ENCODE data around the gene ZNF236.

The ZNF236 gene

DNA sequence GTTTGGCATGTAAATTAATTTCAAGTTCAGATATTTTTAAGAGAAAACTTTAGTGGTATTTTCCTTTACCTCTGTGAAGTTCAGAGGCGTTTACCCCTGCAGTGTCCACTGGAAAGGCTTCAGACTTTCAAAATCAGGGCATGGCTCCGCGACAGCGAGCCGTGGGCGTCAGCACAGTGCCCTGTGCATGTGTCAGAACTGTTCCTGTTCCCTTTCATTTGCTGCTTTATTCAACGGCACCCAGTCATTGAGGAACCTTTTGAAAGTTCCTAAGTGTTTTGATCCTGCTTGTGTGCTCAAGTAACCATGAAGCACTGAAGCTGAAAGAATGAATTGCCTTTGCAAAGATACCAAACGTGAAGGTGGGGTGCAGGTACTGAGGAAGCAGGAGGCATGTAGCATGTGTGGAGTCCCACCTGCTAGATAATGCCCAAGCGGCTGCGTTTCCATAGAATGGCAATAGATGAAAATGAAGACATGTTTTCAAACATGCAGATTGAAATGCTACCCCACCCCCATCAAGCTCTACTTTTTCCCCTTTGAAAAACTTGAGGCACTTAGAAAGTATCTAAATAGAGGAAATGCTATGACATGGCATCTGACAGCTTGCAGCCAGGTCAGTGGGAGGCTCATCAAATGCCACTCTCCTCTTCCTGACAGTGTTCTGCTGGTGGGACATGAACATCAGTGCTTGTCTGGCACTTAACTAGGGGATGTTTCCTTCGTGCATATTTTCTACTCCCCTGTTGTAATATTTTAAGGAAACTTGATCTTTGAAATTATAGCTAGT, 148.6 kb downstream of the ZNF236 start:
- Mint-ChIP-seq H3K4me3 (no peak overlapping the region), H3K4me1 (peaks cover 8% of the 10 kb centered on the region), H3K36me3 (ENCODE audit: low read depth) (peaks cover 3% of the 10 kb centered on the region), H3K27me3 (no peaks in the 10 kb centered on the region), H3K9me3 (no peaks in the 10 kb centered on the region), H3K27ac (no peak overlapping the region)
- DNase-seq (no peak), ATAC-seq (no peak)

DNA sequence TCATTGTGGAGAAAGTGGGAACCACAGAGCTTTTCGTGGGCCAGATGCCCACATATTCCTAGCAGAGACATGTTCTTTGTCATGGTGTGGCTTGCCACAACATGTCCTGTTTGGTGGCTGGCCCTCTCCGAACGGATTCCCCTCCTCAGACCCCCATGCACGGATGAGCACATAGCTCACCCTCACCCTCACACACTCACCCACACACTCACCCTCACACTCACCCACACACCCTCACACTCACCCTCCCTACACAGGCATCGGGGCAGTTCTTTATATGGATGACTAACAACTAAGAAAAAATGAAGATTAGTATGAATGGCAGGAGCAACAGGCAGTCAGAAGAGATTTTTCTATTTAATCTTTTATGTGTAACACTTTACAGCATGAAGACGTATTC, 149.9 kb downstream of the ZNF236 start:
- no peak overlapping the region for H3K4me3 Mint-ChIP-seq
- H3K27ac Mint-ChIP-seq, result no peak overlapping the region
- no peaks in the 10 kb centered on the region for H3K27me3 Mint-ChIP-seq
- H3K36me3 Mint-ChIP-seq (ENCODE audit: low read depth), result peaks cover 3% of the 10 kb centered on the region
- H3K4me1 Mint-ChIP-seq, result peaks cover 11% of the 10 kb centered on the region
- no peak for DNase-seq
- H3K9me3 Mint-ChIP-seq, result no peaks in the 10 kb centered on the region
- no peak for ATAC-seq

DNA sequence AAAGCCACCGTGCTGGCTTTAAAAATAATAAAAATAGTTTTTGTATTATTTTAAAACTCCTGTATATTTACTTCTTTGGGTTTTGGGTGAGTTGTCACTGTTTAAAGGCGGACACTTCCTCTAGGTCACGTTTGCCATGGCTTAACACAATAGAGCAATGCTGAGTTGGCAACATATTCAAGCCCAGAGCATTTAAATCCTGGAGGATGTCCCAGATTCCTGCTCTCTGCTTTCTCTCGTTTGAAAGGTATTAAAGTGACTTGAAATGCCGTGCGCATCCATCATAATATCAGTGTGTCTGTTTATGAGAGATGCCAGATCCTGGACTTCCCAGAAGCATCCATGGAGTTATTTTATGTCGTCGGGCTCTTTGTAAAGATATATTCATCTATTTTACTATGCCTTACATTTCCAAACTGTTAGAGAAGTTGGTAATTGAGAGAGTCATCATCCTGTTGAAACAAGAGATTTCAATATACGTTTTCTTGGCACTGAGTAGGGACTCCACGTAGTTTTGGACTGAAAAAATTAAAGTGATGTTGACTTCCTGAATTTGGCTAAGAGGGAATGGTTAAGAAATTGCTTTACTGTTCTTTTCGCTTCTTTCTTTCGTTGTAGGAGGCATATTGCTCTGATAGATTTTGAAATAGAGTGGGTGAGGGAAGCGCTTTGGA, 150.6 kb downstream of the ZNF236 start:
- no peaks in the 10 kb centered on the region for H3K27me3 Mint-ChIP-seq
- DNase-seq, result no peak
- no peak overlapping the region for H3K4me3 Mint-ChIP-seq
- H3K36me3 Mint-ChIP-seq (ENCODE audit: low read depth), result peaks cover 3% of the 10 kb centered on the region
- no peaks in the 10 kb centered on the region for H3K9me3 Mint-ChIP-seq
- no peak for ATAC-seq
- H3K4me1 Mint-ChIP-seq, result peaks cover 11% of the 10 kb centered on the region
- no peak overlapping the region for H3K27ac Mint-ChIP-seq

DNA sequence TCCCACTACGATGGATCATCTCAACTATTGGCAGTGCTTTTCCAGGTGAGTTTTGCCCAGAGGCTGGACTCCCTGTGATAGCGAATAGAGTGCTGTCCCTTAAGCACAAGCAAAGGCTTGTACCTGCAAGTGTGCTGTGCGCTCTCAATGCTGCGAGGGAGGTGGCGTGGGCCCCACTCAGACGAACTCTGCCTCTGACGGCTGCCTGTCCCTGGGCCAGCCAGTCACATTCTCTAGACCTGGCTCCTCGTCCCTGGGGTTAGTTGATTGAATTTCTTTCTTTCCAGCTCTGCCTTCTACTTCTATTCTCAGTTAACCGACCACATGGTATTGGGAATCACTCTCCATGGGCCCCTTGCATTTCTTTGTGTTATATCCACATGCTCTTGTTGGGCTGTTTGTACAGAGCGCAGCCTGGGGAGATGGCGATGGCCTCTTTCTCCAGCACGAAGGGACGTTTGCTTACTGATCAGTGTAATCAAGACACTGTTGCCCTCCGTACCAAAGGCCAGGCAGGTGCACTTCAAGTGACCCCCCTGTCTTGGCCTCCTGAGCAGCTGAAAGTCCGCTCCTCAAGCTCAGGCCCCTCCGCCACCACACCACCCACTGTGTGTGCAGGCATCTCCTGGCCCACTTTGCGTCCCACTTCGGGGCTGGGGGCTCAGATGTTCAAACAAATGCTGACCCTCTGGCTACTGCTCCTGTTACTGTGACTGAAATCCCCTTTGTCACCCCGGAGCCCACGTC, 151.3 kb downstream of the ZNF236 start:
- ATAC-seq (no peak), DNase-seq (no peak)
- peaks cover 3% of the 10 kb centered on the region for H3K36me3 Mint-ChIP-seq (ENCODE audit: low read depth)
- H3K27ac Mint-ChIP-seq, result no peak overlapping the region
- no peaks in the 10 kb centered on the region for H3K9me3 Mint-ChIP-seq
- no peak overlapping the region for H3K4me3 Mint-ChIP-seq
- H3K4me1 Mint-ChIP-seq, result peaks cover 11% of the 10 kb centered on the region
- H3K27me3 Mint-ChIP-seq, result no peaks in the 10 kb centered on the region

DNA sequence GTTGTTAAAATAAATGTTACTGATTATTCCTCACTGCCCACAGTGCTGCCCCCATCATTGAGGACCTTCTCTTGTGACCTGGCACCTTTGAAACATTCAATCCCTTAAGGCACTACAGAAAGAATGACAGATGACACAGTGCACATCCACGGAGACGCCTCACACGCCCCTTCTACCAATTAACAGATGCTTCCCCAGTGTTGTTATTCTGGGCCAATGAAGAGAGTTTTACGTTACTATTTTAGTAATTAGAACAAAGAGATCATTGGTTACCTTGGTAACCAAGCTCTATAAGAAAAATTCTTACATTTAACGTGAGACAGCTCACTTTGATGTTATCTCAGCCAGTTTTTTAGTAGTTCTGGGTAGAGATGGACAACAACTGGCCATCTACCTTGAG, 152.0 kb downstream of the ZNF236 start:
- Mint-ChIP-seq H3K9me3 (no peaks in the 10 kb centered on the region), H3K27me3 (no peaks in the 10 kb centered on the region), H3K4me3 (no peak overlapping the region), H3K36me3 (ENCODE audit: low read depth) (no peaks in the 10 kb centered on the region), H3K4me1 (peaks cover 11% of the 10 kb centered on the region), H3K27ac (no peak overlapping the region)
- DNase-seq, result no peak
- no peak for ATAC-seq

DNA sequence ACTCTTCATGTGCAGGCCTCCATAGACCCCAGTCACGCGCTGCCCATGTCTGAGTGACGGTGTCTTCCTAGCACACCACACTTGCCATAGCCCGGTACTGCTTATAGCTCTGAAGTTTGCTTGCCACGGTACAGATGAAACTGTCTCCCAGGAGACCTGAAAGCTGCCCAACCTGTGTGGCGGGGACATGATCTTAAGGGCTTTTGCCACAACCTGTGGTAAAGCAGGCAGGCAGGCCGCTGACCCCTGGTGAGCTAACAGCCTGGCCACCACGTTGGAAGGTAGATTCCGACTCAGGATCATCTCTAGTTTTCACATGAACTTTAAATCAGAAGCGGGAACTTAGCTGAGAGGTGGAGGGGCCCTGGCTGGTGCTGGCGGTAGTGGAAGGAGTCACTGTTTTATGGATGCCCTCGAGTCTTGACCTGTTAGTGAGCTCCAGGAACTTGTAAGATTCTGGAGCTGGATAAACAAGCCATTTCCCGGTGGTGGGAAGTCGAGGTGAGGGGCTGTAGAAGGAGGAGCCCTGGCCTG, 153.3 kb downstream of the ZNF236 start:
- ATAC-seq, result no peak
- H3K4me3 Mint-ChIP-seq, result no peak overlapping the region

DNA sequence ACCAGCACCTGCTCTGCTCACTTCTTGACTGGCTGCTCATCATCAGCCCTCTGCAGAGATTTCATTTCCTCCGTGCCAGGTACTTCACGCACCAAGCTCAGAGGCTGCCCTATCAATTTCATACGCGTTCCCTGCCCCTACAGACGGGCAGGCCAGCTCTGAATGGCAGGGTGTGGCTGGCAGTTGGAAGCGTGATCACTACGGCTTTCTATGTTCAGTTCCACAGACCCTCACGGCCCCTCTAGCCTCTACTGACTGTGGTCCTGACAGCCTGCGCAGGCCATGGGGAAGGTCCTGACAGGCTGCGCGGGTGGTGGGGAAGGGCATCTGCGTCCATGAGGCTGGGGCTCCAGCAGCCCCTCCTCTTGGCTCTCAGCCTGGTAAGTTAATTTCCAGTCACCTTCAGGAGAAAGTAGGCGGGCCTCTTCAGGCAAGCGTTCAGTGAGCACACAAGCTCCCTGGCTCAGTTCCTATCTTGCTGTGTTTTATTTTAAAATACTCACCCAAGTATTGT, 154.8 kb downstream of the ZNF236 start:
- DNase-seq (no peak), ATAC-seq (no peak)
- Mint-ChIP-seq H3K9me3 (no peaks in the 10 kb centered on the region), H3K4me3 (no peak overlapping the region), H3K27me3 (no peaks in the 10 kb centered on the region), H3K36me3 (ENCODE audit: low read depth) (no peaks in the 10 kb centered on the region), H3K4me1 (peaks cover 2% of the 10 kb centered on the region), H3K27ac (no peak overlapping the region)

More for the DNA sequence above, 153.3 kb downstream of the ZNF236 start:
- Mint-ChIP-seq H3K4me1 (peaks cover 11% of the 10 kb centered on the region), H3K9me3 (no peaks in the 10 kb centered on the region), H3K27me3 (no peaks in the 10 kb centered on the region), H3K27ac (no peak overlapping the region), H3K36me3 (ENCODE audit: low read depth) (no peaks in the 10 kb centered on the region)
- no peak for DNase-seq

DNA sequence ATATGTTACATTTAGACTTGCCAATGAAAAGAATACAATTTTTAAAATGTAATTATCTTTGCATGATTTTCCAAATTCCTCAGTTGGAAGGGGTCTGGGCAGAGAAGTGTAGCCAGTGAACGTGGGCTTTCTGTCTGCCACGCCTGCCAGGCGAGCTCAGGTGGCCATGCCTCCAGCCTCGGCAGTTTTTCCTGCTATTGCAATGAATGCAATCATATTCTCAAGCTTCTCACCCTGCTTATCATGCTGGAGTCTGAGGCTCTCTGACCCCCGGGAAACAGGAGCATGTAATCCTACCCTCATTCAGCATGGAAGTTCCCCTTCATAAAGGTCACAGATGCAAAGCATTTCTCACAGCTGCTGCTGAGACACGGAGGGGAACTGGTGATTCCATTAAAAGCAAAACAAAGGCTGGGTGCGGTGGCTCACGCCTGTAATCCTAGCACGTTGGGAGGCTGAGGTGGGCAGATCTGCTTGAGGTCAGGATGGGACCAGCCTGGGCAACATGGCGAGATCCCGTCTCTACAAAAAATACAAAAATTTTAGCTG, 155.4 kb downstream of the ZNF236 start:
- Mint-ChIP-seq H3K4me1 (peaks cover 2% of the 10 kb centered on the region), H3K4me3 (no peak overlapping the region), H3K27ac (no peak overlapping the region)

DNA sequence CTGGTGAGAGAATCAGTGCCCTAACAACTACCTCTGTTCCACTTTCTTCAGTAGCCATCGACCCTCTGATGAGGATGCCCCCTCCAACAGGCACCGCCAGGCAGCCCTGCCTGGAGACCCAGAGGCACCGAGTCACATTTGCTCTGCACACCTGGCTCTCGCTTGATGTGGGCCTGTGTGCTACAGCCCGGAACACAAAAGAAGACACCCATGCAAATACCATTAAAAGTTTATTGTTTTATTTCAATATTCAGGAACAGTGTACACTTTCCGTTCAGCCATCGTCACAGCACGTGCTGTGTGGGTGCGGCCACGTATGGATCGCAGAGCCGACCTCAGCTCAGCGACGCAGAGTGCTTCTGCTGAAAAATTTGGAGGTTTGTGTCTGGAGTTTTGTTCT, 156.3 kb downstream of the ZNF236 start:
- Mint-ChIP-seq H3K36me3 (ENCODE audit: low read depth) (no peaks in the 10 kb centered on the region), H3K9me3 (no peaks in the 10 kb centered on the region), H3K27me3 (no peaks in the 10 kb centered on the region), H3K4me3 (no peak overlapping the region), H3K27ac (no peak overlapping the region), H3K4me1 (peaks cover 10% of the 10 kb centered on the region)
- ATAC-seq (no peak), DNase-seq (no peak)

More for the DNA sequence above, 155.4 kb downstream of the ZNF236 start:
- Mint-ChIP-seq H3K27me3 (no peaks in the 10 kb centered on the region), H3K9me3 (no peaks in the 10 kb centered on the region), H3K36me3 (ENCODE audit: low read depth) (no peaks in the 10 kb centered on the region)
- ATAC-seq, result no peak
- no peak for DNase-seq

DNA sequence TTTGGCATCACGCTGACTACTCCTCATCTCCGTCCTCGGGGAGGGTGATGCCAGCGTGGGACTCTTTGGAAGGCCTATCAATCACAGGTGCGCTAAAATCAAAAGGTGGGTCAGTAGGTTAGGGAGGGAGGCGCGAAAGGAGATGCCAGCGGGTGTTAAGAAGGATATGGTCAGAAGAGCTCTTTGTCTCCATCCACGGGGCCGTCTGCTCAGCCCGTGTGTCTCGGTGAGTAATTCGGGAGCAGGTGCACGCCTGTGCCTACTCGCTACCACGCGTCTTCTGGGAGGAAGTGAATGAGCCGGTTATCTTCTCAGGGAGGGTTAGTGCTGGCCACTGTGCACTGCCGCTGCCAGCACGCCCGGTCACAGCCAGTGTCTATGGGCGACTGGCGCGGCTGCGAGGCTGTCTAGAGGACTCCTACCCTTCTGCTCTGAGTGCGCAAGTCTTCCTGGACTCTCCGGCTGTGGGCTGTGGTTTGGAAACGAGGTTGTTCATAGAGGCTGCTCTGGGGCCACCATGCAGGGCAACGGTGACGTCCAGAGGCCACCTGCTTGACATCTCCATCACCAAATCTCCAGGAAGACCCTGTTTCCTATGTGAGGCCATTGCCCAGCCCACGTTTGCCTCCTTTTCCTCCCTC, 156.9 kb downstream of the ZNF236 start:
- H3K36me3 Mint-ChIP-seq (ENCODE audit: low read depth), result no peaks in the 10 kb centered on the region
- DNase-seq (no peak), ATAC-seq (no peak)
- no peaks in the 10 kb centered on the region for H3K27me3 Mint-ChIP-seq
- H3K4me1 Mint-ChIP-seq, result peaks cover 10% of the 10 kb centered on the region
- H3K27ac Mint-ChIP-seq, result no peak overlapping the region
- no peak overlapping the region for H3K4me3 Mint-ChIP-seq
- no peaks in the 10 kb centered on the region for H3K9me3 Mint-ChIP-seq

DNA sequence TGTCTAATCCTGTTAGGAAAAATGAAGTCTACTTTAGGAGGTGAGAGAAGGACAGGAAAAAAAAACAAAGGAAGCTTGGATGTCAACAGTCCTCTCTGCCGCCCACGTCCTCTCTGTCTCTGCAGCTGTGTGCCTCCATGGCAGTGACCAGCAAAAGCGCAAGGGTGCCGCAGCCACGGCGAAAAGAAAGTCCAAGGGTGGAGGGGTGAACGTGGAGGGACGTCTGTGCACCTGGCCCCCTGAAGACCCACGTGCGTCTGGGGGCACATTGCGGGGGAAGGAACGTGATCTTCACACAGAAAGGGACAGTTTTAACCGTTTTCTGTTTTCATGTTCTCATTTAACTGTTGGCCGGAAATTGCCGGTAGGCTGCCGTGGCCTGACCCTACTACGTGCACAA, 157.5 kb downstream of the ZNF236 start:
- Mint-ChIP-seq H3K36me3 (ENCODE audit: low read depth) (no peaks in the 10 kb centered on the region), H3K27me3 (no peaks in the 10 kb centered on the region), H3K4me1 (peaks cover 10% of the 10 kb centered on the region), H3K4me3 (no peak overlapping the region), H3K9me3 (no peaks in the 10 kb centered on the region), H3K27ac (no peak overlapping the region)
- DNase-seq (no peak), ATAC-seq (no peak)

DNA sequence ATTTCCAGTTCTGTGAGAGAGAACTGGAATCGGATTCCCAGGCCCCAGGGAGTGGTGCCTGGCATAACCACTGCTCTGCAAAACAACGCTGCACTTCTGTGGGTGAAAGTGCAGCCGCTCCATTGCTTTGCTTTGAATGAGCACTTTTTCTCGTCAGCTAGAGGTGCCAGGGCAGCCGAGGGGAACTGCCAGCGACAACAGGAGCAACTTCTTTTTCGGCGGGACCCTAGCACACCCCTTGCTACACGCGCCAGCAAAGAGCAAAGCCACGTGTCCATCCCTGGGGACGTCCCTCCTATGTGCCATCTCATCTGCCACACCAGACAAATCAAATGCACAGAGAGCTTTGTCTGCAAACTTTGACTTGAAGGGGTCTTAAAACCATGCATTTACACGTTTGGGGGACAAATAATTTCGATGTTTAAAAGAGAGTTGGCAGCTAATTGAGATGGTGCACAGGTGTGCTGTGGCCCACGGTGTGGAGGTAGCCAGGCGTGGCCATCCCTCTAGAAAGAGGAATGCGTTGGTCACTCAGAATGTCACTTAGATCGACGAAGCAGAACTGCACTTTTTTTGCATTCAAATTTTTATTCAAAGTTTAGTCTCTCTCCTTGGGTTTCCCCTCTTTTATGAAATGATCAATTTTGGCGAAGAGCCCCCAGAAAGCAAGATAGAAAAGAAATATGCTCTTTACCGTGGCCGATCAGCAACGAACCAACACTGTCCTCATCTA, 158.5 kb downstream of the ZNF236 start:
- Mint-ChIP-seq H3K27ac (no peak overlapping the region), H3K27me3 (no peaks in the 10 kb centered on the region), H3K36me3 (ENCODE audit: low read depth) (no peaks in the 10 kb centered on the region), H3K4me1 (peaks cover 10% of the 10 kb centered on the region), H3K9me3 (no peaks in the 10 kb centered on the region), H3K4me3 (no peak overlapping the region)
- no peak for ATAC-seq
- DNase-seq, result no peak

DNA sequence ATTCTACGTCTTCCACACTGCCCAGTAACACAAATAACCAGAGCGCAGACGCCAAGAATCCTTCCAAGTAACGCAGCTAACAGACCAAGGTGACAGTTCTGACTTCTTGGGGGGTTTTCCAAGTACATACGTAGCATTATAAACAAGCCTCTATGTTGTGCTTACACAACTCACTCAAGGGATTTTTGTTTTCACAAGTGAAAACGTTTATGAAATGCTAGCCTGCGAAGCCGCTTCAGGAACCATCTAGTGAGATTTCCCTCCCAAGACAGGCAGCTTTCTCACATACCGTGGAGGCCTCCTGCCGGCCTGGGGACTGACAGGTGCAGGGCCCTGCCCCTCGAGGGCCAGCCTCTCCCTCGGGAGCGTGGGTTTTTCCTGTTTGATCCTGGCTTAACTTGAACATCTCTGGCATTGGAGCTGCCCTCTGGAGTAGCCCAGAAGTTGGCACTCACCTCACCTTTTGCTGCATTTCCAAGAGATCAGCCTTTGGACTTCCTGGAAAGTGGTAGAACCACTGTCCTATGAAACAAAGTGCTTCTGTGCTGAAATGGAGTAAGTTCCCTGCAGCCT, 159.1 kb downstream of the ZNF236 start:
- Mint-ChIP-seq H3K4me1 (peaks cover 10% of the 10 kb centered on the region), H3K9me3 (no peaks in the 10 kb centered on the region)

More for the DNA sequence above, 159.1 kb downstream of the ZNF236 start:
- Mint-ChIP-seq H3K27ac (no peak overlapping the region), H3K36me3 (ENCODE audit: low read depth) (no peaks in the 10 kb centered on the region), H3K4me3 (no peak overlapping the region), H3K27me3 (no peaks in the 10 kb centered on the region)
- ATAC-seq, result no peak
- no peak for DNase-seq

Data from activated naive CD8-positive, alpha-beta T cell treated with anti-CD3 and anti-CD28 coated beads, Interleukin-2, amount 50 U/mL, for 24 hours (primary cell).